ENCODE results near the gene RSRP1.

The RSRP1 gene

DNA sequence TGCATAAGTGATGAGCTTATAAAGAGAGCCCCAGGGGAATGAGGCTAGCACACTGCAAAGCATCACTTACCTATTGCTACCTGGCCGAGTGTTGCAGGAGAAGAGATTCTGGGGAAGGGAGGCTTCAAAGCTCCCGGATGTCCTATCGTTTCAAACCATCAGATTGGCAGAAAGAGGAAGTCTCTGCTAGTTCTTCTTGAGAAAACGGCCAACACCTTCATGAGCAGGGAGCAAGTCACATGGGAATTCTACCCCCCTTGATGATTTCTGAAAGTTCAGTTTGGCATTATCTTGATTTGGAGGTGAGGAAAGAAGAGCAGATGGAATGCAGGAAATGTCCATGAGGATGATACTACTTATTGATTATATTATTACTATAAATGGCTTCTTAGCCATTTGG lies 31.1 kb downstream of the RSRP1 start:
- no peak for DNase-seq

DNA sequence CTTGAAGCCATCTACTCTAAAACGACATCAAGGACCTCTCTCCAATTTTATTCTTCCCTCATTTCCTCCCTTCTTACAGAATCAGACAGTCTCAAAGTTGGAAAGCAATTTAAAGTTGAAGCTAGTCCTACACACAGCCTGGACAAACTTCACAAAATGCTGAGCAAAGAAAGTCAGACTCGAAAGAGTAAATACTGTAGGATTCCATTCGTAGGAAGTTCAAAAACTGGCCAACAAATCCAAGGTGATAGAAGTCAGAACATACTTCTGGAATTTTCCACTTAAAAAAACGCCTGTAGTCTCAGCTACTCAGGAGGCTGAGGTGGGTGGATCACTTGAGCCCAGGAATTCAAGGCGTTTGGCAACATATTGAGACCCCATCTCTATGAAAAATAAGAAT lies 34.5 kb downstream of the RSRP1 start:
- no peak for DNase-seq

DNA sequence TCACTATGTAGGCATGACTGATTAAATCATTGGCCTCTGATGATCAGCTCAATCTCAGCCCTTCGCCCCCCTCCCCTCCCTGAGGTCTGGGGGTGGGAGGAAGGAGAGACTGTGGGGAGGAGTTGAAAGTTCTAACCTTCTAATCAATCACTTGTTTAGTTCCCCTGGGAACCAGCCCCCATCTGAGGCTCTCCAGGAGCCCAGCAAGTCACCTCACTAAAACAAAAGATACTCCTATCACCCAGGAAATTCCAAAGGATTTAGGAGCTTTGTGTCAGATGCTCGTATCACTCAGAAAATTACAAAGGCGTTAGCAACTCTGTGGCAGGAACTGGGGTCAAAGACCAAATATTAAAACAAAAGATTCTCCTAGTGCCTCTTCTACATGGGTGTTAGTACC lies 36.5 kb downstream of the RSRP1 start:
- DNase-seq, result no peak

DNA sequence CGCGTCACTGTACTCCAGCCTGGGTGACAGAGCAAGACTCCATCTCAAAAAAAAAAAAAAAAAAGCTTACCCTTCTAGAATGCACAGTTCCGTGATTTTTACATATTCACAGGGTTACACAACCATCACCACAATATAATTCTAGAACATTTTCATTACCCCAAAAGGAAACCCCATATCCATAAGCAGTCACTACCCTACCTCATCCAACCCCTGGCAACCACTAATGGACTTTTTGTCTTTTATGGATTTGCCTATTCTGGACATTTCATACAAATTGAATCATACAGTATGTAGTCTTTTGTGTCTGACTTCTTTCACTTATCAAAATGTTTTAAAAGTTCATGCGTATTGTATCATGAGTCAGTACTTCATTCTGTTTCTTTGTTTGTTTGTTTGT lies 37.7 kb downstream of the RSRP1 start:
- DNase-seq, result no peak

DNA sequence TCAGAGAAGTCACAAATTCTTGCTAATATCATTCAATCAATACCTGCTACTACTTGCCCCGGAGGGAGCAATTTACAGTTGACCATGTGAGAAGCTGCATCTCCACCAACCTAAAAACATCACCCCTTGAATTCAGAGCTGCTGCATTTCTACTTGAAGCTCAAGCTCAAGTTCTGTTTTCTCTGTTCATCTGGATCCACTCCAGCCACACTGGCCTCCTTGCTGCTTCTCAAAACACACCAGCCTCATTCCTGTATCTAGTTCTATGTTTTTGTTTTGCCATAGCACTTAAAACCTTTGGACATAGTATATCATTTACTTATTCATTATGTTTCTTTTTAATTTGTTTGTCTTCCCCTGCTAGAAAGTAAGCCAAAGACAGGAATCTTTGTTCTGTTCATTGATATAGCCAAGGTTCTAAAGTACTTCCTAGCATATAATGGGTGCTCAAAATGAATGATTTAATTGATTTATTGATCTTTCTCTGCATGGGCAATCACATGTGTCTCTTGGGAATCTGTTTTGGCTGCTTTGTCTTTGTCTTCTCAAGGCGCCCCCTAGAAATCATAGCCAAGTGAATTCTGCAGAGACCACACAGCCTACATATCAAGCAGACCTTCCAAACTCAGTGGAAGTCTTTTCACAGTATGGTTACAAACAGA lies 38.6 kb downstream of the RSRP1 start:
- no peak for DNase-seq

DNA sequence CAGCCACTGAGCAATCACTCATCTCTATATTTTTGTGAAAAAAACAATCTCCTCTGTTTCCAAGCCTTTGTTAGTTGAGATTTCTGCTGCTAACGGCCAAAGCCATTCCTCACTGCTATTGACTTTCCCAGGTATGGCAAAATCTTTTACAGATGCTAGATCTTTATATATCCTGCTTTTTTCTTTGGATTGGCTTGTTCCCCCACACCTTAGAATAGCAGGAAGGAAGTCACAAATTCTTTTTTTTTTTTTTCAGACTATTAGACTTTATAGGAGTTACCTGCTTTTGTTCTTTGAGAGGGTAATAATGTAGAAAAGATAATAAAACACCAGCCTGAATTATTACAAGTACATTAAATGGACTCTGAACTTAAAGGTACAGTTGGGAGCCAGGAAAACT lies 39.2 kb downstream of the RSRP1 start:
- no peak for DNase-seq

DNA sequence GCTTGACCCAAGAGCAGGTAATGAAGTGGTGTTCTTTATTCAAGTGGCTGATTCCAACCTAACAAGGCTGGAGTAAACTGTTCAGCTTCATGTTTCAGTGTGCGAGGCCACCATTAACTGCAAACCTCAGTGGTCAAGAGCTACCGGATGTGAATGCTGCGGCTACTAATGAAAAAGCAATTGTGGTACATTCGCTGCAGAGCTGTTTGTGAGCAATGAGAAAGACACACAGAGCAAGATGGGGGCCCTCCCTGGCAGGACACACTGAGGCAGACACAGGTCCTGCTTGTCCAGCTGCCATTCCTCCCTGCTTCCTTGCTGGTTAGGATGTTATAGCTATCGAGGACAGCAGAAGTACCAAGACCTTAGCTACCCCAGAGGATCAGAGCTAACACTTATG lies 41.1 kb downstream of the RSRP1 start:
- DNase-seq, result no peak

DNA sequence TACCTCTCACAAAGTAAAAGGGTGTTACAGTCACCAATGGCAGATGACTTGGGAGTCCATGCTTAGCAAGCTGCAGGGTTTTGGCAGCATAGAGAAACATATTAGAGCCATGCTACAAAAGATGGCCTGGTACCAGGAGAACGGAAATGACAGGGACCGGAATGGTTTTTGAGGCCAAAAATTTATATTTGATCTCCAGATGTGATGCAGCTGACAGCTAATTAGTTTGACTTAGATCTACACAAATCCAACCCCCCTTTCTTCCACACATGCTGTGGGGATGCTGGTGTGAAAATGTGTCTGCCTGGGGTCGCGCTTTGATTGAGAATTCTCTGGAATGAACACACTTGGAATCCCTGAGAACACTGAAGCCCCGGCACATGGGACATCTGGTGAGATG lies 41.5 kb downstream of the RSRP1 start:
- DNase-seq, result no peak

DNA sequence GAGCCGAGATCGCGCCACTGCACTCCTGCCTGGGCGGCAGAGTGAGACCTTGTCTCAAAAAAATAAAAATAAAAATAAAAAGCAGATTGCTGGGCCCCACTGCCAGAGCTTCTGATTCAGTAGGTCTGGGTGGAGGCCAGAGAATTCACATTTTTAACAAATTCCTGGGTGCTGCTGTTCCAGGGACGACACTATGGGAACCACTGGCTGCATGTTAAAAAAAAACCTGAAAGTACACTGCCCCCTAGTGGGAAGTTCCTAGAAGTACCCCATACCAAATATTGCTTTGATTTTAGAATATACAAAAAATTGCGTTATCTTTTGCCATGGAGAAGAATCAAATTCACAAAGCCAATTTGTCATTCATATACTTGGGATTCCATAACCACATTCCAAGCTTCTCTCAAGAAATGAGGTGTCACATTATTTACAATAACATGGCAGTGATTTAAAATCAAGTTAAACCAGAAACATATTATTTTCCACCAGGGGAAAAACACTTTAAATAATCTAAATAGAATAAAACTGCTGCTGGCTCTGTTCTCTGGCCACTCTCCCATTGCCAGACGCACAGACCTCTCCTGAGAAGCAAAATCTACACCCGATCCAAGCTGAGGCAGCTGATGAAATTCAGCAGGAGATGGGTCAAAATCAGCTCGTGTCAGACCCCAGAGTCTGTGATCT lies 42.3 kb downstream of the RSRP1 start:
- DNase-seq, result no peak

DNA sequence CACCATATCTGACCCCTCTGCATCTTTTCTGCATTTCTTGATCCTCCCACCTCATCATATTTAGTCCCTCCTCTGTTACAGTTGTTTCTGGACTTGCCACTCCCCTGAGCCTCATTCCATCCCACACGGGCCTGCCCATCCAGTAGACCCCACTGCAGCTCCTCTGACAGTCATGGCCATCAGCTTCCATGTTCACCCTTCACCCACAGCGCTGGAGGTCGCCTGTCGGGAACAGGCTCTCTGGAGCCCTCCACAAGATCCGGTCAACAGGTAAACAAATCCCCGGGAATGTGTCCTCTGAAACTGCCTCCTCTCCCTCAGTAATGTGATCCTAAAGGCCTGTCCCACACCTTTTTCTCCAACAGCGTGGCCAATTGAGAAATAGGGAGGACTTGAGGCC lies 46.2 kb downstream of the RSRP1 start:
- no peak for DNase-seq

DNA sequence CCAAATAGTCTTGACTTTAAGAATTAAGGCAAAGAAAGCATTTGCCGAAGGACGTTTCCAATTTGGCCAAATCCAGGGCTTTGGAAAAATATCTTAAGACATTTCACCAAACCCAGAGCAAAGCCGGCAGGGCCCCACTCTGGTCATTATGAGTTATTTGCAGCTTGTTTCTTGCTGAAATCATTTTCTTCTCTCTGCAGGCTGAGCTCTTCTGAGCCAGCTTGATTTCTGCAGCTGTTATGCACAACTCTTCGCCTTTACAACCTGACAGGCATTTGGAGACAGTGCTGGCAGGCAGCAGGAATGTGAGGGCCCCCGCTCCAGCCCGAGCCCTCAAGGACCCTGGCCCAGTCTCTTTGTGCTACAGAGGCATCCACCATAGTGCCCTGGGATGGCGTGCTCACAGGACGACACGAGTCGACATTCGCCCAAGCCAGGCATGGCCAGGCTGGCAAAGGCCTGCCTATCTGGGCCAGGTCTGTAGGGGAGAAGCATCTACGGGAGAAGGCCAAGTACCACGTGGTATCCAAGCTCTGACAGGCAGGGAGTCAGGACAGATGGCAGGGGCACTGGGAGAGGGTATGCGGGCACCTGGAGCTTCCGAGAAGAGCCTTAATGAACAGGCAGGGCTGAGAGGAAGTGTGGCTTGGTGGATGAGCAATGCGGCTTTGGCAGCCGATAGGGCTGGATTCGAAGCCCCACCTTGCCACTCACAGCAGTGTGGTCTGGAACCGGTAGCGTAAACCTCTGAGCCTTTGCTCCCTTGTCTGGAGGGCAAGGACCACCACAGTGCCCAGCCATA lies 47.2 kb downstream of the RSRP1 start:
- no peak for DNase-seq

DNA sequence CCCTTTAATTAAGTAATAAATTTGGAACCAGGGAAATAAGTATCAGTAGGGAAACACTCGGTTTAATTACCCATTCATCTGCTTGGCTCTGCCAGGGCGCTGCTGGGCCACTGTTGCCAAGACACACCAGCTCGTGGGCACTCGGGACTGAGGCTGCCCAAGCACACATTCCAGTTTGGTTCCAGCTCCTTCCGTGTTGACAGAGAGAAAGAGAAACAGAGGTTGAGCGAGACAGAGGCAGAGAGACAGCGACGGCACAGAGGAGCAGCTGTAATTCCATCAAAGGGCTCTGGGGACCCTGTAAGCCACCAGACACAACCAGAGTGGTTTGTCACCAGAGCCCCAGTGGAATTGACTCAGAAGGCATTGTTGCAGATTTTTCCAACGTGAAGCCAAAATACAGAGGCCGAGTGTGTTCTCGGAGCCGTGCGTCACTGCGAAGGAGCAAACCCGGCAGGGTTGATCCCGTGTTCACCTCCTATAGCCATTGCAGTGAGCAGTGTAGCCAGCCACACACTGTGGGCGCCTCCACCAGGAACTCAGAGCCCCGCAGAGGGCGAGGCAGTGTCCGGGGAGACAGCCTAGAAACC lies 48.5 kb downstream of the RSRP1 start:
- peak; percentile 25 for DNase-seq

DNA sequence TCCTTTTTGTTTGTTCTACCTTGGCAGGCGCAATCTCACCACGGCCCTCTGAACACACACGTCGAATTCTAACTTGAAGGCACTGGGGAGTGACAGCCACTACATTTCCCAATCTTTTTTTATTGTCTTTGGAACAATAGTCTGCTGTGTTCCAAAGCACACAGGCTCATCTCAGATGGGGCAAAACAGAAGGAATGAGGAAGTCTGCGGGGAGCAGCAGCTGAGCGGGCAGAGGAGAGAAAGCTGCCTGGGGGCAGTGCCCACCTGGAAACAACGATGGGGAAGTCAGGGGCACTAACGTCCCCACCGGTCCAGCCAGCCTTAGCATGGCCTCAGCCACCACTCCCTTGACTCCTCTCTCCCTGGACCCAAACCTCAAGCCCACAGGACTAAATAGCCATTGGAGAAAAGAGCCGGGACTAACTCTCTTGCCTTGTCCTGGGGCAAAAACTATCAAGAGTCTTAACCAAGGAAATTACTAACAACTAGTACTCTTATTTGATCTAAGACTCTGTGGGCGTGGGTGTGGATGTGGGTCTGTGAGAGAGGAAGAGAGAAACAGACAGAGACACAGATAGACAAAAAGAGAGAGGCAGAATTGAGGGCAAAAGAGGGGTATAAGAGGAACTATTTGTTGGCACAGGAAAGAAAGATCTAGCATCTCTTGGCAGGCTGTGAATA lies 49.1 kb downstream of the RSRP1 start:
- no peak for DNase-seq

DNA sequence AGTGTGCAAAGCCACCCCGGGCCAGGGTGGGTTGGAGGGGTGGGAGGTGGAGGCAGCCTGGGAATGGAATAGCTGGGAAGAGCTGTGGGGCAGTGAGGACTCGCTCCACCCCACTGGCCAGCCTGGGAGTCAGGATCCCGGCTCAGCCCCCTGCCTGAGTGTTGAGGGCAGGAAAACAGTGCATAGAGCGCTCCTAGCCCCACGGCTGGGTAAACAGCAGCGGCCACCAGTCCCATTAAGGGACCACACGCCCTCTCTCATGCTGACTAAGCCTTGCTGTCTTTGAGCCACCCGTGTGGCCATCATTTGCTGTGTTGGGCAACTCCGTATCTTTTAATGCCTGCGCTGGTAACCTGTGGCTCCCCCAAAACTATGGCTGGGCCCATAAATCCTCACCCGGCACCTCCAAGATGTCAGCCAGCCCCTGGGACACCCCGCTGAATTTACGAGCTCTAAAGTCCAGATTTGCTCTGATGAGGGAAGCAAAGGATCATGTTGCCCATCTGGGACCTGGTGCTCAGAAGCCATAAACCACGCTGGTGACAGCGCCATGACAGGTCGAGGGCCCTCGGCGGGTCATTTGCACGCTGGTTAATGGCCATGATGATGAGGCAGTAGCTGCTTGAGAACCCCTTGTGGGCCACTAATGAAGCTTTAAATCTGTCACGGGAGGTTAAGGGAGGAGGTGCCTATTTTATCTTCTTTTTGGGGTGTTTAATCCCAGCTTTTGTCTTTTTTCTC lies 49.8 kb downstream of the RSRP1 start:
- no peak for DNase-seq

DNA sequence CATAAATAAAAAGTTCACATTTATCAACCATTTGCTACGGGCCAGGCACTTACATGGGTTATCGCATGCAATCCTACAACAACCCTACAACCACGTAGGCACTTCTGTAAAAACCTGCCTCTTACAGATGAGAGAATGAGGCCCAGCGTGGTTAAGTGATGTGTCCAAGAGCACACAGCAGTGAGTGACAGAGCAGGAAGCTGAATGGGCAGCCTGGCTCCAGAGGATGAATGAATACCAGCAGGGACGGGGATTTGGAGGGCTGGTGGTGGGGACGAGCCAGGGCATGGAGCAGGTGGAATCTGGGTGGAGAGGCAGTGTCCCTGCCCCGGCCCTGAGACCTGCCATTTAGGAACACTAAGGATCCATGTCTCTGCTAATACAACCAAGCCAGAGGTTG lies 50.4 kb downstream of the RSRP1 start:
- no peak for DNase-seq

DNA sequence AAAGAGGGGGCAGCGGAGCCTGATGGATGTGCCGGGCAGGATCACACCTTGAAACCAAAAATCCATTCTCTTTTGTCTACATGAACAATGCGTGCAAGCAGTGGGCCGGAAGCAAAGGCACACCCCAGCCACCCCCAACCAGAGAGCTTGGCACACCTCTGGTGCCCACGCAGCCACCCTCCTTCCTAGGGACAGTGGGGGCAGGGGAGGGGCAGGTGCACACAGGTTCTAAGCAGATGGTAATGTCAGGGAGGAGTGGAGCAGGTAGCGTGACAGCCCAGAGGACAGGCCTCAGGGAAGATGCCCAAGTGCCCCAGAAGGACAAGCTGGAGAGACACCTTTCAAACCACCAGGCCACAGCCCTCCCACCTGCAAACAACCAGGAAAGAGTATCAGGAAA lies 51.4 kb downstream of the RSRP1 start:
- DNase-seq, result no peak

DNA sequence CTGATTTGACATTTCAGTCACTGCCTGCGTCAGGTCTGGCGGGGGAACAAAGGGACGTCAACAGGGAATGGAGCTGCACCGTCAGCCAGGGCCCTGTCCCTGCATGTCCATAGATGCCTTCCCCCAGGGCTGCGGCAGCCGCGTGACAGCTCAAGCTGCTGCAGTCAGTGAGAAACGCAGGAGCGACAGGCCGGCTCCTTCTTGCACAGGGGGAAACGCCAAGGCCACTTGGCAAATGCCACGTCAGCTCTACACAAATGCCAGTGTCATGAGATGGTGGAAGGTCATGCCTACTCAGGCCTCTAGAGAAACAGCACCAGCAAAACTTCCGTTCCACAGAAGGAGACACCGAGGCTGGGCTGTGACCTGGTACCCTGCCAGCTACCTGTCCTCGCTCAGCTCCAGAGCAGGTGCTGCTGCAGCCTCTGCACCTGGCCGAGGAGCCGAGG lies 52.7 kb downstream of the RSRP1 start:
- no peak for DNase-seq

DNA sequence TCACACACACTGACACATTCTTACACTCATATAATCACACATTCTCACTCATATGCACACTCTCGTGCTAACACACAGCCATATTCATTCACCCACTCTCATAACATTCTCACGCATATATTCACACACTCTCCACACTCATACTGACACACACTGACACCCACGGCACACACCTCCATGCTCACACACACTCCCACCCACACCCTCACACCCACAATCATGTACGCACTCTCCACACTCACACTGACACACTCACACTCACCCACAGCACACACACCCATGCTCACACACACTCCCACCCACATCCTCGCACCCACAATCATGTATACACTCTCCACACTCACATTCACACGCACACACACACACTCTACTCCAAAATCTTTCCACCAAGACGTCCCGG lies 53.2 kb downstream of the RSRP1 start:
- DNase-seq, result no peak

DNA sequence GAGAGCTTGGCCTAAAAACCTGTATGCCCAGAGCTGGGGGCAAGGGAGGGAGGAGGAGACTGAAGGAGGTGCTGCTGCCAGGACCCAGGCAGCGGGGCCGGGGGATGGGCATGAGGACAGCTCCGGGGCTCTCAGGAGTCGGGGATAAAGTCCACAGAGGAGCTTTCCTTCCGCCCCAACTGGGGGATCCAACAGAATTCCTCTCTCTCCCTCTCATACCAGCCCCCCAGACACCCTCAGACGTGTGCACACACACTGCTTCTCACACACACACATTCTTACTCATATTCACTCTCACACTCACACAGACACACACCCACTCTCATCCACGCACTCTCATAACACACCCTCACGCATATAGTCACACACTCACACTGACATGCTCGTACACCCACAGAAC lies 54.0 kb downstream of the RSRP1 start:
- no peak for DNase-seq
